NCI-H526 (cell line): ENCODE measurements around the gene MICALL1.

Experiments used
- DNase-seq, 2 experiments: peaks; one replicate each; lab custom pipeline; 2025; lab: John Stamatoyannopoulos, UW

Gene MICALL1, protein sequence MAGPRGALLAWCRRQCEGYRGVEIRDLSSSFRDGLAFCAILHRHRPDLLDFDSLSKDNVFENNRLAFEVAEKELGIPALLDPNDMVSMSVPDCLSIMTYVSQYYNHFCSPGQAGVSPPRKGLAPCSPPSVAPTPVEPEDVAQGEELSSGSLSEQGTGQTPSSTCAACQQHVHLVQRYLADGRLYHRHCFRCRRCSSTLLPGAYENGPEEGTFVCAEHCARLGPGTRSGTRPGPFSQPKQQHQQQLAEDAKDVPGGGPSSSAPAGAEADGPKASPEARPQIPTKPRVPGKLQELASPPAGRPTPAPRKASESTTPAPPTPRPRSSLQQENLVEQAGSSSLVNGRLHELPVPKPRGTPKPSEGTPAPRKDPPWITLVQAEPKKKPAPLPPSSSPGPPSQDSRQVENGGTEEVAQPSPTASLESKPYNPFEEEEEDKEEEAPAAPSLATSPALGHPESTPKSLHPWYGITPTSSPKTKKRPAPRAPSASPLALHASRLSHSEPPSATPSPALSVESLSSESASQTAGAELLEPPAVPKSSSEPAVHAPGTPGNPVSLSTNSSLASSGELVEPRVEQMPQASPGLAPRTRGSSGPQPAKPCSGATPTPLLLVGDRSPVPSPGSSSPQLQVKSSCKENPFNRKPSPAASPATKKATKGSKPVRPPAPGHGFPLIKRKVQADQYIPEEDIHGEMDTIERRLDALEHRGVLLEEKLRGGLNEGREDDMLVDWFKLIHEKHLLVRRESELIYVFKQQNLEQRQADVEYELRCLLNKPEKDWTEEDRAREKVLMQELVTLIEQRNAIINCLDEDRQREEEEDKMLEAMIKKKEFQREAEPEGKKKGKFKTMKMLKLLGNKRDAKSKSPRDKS

DNA sequence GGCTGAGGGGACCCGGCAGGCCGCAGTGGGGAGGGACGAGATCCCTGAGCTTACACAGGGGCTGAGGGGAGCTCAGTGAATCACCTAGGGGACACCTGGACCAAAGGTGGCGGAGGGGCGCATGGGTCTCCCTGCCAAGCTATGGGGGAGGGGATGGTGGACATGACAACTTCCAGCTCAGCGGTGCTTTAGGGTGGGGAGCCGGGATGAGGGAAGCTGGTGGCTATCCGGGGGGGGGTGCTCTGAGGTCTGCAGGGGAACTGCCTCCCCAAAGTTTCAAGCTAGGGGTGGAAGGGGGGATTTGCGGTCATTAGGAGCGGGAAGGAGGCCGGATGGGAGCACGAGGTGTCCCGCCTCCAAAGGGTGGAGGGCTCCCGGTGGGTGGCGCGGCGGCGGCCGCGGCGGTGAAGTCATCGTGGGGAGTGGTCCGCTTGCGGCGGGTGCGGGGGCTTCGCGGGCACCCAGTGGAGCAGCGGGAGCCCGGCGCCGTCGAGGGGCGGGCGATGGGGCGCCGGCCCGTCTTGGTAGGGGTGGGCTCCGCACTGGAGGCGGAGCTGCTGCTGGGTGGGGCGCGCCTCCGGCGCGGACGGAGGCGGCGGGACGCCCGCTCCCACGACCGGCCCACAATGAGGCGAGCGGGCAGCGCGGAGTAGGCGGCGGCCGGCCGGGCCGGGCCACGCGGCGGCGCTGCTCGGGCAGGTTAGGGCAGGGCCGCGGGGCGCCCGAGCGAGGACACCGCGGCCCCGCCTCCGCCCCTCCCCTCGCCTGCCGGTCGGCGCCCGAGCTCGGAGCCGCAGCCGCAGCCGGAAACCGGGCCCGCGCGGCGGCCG is at the start of gene MICALL1:
MICALL1 (plus strand) TSS at position 764 of the 830 bp plus-strand sequence. CDS start 126 bp downstream, outside the sequence.
- DNase-seq, result peak in 1 of 2 experiments; percentile 74

DNA sequence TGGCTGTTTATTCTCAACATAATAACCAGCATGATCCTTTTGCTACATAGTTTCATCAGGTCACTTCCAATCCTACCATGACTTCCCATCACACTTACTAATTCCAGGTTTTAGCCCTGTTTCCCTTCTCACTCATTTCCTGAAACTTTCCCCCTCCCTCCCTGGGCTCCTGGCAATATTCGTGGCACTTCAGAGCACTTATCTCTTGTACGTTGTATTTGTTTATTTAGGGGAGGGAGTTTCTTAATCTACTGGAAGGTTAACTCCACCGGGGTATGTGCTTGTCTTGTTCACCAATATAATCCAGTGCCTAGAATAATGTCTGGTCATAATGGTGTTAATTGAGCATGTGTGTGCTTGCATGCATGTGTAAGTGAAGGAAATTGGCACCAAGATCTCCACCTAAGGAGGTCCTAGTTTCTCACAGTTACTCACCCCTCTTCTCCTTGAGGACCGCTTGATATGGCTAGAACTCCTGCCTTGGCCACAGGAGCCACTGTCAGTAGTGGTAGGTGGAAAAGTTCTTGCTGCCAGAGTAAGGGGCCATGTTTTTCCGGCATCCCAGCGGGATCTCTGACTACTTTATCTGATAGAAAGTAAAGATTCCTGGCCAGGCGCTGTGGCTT is 45.2 kb upstream of the MICALL1 start:
- DNase-seq, result no peak

DNA sequence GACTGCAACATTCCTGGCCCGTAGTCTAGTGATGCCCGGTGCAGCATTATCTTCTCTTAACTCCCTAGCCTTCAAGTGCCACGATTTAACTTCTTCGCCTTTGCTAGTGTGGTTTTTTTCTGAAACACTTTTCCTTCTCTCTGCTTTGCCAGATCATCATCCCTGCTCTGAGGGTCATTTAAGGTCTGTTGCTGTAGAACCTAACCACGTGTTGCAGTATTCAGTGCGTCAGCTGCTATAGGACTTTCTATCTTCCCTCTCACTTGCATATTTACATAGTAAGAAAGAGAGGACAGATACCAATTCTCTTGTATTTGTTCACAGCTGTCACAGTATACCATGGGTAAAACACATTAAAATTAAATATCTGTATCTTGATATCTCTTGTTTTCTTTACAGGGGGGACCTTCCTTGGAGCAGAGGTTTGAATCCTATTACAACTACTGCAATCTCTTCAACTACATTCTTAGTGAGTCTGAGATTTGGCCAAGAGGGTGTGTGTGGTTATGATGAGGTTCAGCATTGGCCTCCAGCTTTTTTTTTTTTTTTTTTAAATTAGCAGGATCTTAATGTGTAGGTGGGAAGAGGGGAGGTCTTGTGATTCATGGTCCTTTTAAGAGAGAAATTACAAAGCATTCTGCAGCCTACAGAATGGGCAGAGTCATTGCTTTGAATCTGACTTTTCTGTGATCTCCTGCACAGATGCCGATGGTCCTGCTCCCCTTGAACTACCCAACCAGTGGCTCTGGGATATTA is 43.3 kb upstream of the MICALL1 start:
- DNase-seq, result no peak

DNA sequence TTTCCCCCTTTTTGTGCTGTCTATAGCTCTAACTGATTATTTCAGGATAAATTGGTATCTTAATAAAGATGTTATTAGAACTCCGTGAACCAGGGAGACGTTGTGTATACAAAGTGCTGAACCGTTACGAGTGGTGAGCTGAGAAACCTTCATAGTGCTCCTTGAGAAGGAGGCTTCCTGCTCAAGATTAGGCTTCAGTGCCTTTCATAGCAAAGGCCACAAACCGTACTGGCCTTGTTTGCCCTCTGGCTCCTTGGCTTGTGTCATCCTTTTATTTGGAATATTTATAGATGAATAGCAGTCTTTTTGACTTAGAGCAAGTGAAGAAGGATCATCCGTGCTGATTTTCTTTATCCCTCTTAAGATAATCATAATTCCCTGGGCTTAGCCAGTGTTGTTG is 40.6 kb upstream of the MICALL1 start:
- no peak for DNase-seq

DNA sequence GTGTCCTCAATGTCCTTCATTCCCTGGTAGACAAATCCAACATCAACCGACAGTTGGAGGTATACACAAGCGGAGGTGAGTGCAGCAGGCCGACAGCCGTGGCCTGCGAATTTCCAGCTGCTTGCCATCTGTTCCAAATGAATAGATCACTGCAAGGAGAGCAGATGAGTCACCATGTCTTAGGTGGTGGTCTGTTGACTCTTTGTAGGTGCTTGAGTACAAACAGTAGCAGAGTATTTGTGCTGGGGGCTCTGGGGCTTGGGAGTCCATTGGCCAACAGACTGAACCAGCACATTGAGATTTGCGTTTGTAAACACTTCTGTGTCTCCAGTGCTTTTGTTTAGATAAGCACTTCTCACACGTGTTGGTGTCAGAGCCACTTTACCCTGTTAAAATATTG is 35.8 kb upstream of the MICALL1 start:
- no peak for DNase-seq

DNA sequence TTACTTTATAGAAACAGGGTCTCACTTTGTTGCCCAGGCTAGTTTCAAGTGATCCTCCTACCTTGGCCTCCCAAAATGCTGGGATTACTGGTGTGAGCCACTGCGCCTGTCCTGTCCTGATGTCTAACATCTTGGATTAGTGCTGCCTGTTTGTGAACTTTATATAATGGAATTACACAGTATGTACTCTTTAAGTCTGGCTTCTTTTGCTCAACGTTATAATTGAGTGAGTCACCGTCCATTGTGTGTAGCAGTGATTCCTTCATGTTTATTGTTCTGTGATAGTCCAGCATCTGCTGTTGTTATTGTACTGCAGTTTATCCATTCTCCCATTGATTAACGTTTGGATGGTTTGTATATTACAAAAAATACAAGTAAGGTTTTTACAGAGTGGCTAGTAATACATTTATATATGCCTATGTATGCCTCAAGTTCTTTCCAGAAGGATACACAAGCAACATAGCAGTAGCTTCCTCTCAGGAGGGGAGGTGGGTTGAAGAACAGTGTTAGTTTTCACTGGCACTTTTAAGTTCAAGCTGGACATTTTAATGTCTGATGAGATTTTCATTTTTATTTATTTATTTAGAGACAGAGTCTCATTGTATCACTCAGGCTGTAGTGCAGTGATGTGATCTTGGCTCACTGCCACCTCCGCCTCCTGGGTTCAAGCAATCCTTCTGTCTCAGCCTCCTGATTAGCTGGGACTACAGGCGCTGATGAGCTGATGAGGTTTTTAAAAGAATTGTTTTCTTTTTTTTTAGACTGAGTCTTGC is 25.2 kb upstream of the MICALL1 start:
- no peak for DNase-seq

DNA sequence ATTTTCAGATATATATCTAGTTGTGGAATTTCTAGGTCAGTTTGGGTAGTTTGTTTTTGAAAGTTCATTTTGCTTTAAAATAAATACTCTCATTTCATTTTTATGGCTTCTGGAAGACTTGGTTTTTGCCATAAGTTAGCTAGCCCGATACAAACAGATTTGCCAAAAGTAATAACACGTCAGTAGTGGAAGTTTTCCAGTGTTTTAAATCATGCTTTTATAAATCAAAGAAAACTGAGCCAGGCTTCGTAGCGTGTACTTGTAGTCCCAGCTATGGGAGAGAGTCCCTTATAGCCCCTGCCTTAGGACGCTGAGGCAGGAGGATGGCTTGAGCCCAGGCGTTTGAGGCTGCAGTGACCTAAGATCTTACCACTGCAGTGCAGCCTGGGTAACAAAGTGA is 21.7 kb upstream of the MICALL1 start:
- DNase-seq, result no peak

DNA sequence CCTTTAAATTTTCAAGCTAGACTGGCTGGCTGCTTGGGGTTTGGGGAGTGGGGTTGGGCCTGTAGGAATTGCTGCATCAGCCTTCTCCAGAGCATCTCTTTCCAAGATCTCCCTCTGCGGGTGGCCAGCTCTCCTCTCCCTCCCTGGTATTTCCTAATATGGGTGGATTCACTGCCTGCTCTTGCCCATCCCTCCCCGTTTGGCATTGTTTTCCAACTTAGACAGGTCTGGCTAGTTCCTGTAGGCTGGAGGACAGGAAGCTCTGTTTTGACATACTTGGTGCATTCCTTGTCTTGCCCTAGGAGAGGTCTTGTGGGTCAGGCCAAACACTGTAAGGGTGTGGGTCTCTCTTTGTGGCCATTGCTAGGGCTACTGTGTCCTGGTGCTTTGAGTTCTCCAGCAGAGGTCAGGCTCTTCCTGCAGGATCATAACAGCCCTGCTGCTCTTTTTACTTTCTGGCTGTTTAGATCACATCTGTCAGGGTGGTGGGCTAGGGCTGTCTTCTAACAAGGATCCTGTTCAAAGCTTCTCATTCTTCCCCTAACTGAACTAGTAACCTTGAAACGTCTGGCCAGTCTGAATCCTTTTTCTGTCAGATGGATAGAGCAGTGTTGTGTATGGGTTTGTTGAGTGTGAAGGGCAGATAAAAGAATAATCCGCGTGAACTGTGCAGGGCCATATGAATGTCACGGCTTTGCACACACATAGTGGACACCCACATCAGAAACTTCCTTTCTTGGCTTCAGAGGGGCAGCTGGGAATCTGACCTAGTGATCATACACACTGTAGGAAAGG is 18.3 kb upstream of the MICALL1 start:
- no peak for DNase-seq

DNA sequence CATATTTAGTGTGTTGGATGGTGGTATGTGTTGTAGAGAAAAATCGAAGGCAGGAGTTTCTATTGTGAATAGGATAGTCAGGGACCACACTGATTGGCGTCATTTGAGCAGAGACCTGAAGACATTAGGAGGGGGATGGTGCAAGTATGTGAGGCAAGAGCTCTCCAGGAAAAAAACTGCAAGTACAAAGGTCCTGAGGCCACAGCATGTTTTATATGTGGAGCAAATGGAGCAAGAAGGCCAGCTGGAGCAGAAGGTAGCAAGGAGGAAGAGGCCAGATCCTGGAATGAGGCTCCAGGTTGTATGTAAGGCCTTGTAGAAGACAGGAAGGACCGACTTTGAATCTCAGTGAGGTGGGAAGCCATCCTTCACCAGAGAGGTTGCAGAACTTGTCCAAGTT is 14.2 kb upstream of the MICALL1 start:
- DNase-seq, result no peak

DNA sequence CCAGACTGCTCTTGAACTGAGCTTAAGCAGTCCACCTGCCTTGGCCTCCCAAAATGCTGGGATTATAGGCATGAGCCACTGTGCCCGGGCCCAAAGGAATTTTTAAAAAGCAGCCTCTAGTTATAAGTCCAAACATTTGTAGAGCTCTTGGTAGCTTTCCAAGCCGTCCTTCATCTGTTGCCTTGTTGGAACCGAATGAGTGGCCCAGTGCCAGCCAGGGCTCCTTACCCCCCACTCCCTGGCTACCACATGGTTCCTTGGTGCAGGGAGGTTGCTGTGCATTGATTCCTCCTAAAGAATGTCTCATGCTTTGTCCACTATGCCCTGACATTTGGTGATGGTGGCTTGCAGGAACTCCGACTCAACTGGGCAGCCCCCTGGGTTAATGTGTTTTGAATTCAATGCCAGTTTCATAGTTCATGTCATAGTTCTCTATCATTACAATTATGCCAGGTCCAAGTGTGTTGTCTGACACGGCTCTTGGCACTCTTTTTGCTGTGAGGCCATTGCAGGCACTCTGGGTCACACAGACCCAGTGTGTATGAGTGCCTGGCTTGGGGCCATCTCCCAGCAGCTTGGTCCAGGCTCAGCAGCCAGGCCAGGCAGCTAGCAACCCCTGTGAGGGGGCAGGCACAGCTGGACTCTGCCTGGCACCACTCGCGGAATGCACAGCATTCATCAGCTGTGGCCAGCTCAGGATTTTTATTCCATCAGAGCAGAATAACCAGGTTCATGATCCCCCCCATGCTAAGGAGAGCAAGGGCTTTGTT is 13.3 kb upstream of the MICALL1 start:
- DNase-seq, result no peak

DNA sequence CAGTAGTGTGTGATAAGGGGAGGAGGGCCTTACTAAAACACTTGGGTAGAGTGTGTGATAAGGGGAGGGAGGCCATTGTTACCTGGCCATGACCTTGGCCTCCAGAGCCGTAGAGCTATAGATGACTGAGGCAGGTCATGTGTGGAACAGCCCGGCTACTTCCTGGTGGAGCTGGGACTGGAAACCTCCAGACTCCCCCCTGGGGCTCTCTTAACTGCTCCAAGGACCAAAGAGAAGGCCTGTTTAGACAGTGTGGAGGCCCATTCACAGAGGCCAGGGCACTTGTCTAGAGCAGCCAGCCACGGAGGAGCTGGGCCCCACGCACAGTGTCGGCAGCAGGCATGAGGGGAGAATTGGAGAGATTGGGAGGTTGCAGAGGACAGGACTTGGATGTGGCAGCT is 12.5 kb upstream of the MICALL1 start:
- DNase-seq, result no peak

DNA sequence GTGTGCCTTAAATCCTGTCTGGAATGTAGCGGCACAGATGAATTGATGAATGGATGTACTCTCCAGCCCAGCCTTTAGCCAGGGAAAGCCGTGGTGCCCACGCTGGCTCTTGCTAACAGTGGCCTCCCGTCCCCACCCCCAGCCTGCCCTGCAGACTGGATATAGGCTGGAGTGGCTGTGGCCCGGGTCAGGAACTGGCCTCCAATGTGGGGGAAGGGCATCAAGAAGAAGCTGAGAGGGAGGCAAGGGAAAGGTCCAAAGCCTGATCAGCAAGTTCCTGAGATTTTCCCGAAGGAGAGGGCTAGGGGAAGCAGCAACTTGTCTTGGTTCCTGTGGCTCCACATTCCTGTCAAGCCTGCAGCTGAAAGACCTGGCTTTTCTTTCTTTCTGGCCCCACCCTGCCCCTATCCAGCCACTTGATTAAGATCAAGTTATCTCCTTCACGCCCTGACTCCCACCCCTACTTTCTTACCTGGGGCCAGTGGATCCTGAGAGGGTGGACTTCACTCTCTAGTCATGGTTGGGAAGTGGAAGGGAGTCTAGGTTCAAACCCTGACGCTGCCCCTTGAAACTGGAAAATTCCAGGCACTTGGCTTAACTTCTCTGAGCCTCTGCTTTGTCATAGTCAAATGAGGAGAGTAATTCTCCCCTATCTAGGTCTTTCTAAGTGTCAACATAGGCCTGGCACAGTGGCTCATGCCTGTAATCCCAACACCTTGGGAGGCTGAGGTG is 11.0 kb upstream of the MICALL1 start:
- no peak for DNase-seq

DNA sequence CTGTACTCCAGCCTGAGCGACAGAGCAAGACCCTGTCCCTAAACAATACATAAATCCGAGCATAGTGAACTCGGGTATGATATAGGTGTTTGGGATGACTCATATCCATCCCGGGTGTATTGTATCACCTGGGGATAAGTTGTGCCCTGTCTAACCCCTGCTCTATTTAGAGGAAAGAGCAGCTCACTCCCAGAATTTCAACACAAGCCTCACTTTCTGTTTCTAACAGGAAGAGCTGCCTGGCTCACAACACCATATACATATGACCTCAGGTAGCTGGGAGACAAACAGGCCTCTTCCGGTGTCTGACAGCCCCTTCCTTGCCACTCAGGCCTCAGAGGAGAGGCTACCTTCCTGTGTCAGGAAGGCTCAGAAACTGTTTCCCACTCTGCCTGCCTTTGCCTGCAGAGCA is 9.9 kb upstream of the MICALL1 start:
- no peak for DNase-seq

DNA sequence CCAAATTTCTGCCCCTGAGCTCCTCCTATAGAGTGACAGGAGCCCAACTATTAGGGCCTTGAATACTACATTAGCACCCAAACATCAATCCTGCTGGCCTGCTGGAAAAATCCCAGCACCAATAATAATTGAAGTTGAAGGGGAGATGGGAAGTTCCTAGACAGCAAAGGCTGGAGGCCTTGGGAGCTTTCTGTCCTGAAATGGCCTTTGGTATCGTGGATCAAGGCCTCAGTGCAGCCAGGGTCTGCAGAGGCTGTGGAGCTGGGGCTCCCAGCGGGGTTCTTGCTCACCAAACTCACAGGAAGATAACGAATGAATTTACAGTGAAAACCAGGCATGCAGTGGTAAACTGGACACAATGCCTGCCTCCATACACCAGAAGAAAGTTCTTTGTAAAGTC is 9.2 kb upstream of the MICALL1 start:
- DNase-seq, result no peak

DNA sequence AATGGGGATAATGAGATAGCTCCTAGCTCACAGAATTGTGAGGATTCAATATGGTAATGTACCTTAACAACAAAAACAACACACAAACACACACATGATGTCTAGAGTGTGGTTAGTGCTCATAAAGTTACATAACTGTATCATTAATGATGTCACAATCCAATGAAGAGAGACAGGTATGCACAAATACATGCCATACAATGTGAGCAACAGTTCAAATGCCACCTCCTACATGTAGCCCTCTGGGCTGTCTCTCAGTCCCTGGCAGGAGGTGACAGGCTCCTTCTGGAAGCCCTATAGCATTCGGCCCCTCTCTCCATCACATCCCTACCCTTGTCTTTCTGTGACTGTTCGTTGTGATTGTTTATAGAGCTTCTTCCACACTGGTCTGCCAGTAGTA is 8.3 kb upstream of the MICALL1 start:
- no peak for DNase-seq

DNA sequence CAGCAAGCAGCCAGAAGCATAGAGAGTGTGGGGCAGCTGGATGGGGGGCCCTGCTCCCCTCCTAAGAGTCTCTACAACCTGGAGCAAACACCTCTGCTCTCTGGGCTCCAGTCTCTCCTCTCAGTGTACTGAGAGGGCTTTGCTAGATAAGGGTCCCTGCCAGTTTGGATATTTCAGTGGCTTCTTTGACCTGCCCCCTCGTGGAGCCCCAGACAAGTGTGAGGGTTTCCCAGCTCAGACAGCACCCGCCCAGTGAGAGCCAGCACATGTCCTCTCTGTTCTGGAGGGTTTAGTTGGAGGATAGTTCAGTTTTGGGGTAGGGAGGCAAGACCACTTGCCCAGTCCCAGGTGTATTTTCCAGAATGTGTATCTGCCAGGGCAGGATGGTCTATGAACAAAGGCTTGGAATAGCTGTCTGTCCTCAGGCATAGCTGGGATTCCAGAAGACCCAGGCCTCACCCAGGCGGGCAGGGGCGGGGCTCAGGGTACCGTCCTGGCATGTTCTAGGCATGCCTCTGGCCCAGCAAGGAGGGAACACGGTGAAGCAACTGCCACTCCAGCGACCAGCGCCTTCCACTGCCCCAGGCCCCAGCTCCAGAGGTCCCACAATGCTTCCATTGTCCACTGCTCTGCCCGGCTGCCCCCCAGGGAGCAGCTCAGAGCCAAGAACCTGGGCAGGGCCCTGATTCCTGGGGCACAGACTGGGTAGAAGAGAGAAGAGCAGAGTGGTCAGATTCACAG is 7.5 kb upstream of the MICALL1 start:
- peak in 1 of 2 experiments; percentile 50 for DNase-seq
